Thymus (tissue), 11 donors: ENCODE results near the gene PGGHG. TPM values are rescaled to one million over a fixed set of nuclear protein-coding genes. Genes with fewer than 3 reads are reported as not detected.
"Not testable (repeated sequence)": the region's sequence is repeated elsewhere in the genome, so short reads cannot be mapped to it uniquely, and the experiment has no call there.

Experiments used
- DNase-seq, 9 donors: peaks; one replicate each; pipeline ENCODE4 v3.0.0-alpha.2; 2013; ENCODE audit warnings: low spot score in 9 of 9, low read depth in 6 of 9, missing footprints in 1 of 9
- H3K27ac ChIP-seq, 2 donors: one replicate each; pipeline ENCODE4 v1.5.1; 2013; ENCODE audit warnings: control low read depth in 1 of 2, low read depth in 1 of 2, low read length in 1 of 2, mild to moderate bottlenecking in 1 of 2, moderate library complexity in 1 of 2
- H3K27me3 ChIP-seq, 2 donors: one replicate each; pipeline ENCODE4 v1.5.1; 2013; ENCODE audit warnings: low read length in 1 of 2; ENCODE audit not compliant: control insufficient read depth in 2 of 2, insufficient read depth in 1 of 2
- H3K36me3 ChIP-seq, 2 donors: one replicate each; pipeline ENCODE4 v1.5.1; 2013; ENCODE audit warnings: low read length in 1 of 2, mild to moderate bottlenecking in 1 of 2, moderate library complexity in 1 of 2; ENCODE audit not compliant: control insufficient read depth in 2 of 2, insufficient read depth in 2 of 2
- H3K4me1 ChIP-seq, 2 donors: one replicate each; pipeline ENCODE4 v1.5.1; 2013; ENCODE audit warnings: low read length in 2 of 2; ENCODE audit not compliant: control insufficient read depth in 2 of 2, insufficient read depth in 2 of 2
- H3K4me3 ChIP-seq, 2 donors: one replicate each; pipeline ENCODE4 v1.5.1; 2013; ENCODE audit warnings: low read length in 2 of 2, control low read depth in 1 of 2, mild to moderate bottlenecking in 1 of 2
- H3K9me3 ChIP-seq, 2 donors: one replicate each; pipeline ENCODE4 v1.5.1; 2013; ENCODE audit warnings: low read length in 1 of 2, mild to moderate bottlenecking in 1 of 2; ENCODE audit not compliant: control insufficient read depth in 2 of 2, insufficient read depth in 1 of 2
- WGBS: extraction: QIAGEN DNeasy Blood & Tissue Kit; methylation state at CpG from one replicate; pipeline ENCODE4 v1.1.7; 2013; 5-methylcytosine and 5-hydroxymethylcytosine counted together
- polyA plus RNA-seq: library from polyadenylated mRNA; stranded (reverse); fragments of 200-250 nt; gene quantifications from one replicate; pipeline ENCODE4 v1.2.3, GENCODE V29; 2013
- total RNA-seq: library from RNA; stranded (reverse); fragments of 120-200 nt; gene quantifications from one replicate; pipeline ENCODE4 v1.2.4, GENCODE V29; 2013
- donor health status: healthy.

PGGHG gene
- total and polyA plus RNA-seq, 2 donors, result 73.7 to 900 TPM

- H3K4me1 ChIP-seq, result peaks cover 0 to 3% of the 10 kb centered on the region in 2 donors
- no peak for DNase-seq
- H3K27me3 ChIP-seq, result peaks cover 0 to 2% of the 10 kb centered on the region in 2 donors
- no peak overlapping the region for H3K27ac ChIP-seq
- H3K36me3 ChIP-seq, result no peaks in the 10 kb centered on the region
- H3K4me3 ChIP-seq, result no peak overlapping the region
- WGBS, result 97% methylated on average over 4 of the region's 4 CpGs
- peaks cover 0 to 9% of the 10 kb centered on the region in 2 donors for H3K9me3 ChIP-seq
These were observed 27.3 kb upstream of the PGGHG start for GRCh38 chr11:261624-262023.

- 88% methylated on average over 5 of the region's 13 CpGs for WGBS
- peaks cover 12 to 34% of the 10 kb centered on the region in 2 donors for H3K4me1 ChIP-seq
- H3K27me3 ChIP-seq, result no peaks in the 10 kb centered on the region
- no peak for DNase-seq
- H3K4me3 ChIP-seq, result no peak overlapping the region
- H3K27ac ChIP-seq, result no peak overlapping the region
- peaks cover 0 to 12% of the 10 kb centered on the region in 2 donors for H3K9me3 ChIP-seq
- peaks cover 0 to 3% of the 10 kb centered on the region in 2 donors for H3K36me3 ChIP-seq
These were observed 22.1 kb upstream of the PGGHG start for GRCh38 chr11:266676-267439.

- DNase-seq, result peak in 1 of 9 donors; percentile 55
- 38% methylated on average over 17 of the region's 18 CpGs for WGBS
- peak overlapping the region; percentile 97 to 100 for H3K27ac ChIP-seq
- H3K4me3 ChIP-seq, result peak overlapping the region; percentile 42 to 47
- peaks cover 0 to 12% of the 10 kb centered on the region in 2 donors for H3K9me3 ChIP-seq
- peaks cover 0 to 3% of the 10 kb centered on the region in 2 donors for H3K36me3 ChIP-seq
- H3K4me1 ChIP-seq, result peaks cover 12 to 34% of the 10 kb centered on the region in 2 donors
- peaks cover 0 to 1% of the 10 kb centered on the region in 2 donors for H3K27me3 ChIP-seq
These were observed 21.4 kb upstream of the PGGHG start for GRCh38 chr11:267491-267994.

- not testable (repeated sequence) for H3K36me3 ChIP-seq, H3K27me3 ChIP-seq
- Histone ChIP-seq H3K4me1 (peaks cover 12 to 34% of the 10 kb centered on the region in 2 donors), H3K9me3 (peaks cover 0 to 12% of the 10 kb centered on the region in 2 donors), H3K27ac (peak overlapping the region; percentile 97 to 100), H3K4me3 (peak overlapping the region; percentile 58 to 59)
- DNase-seq, result peak in 3 of 9 donors; percentile 41 to 77 (median 56)
- WGBS, result 22% methylated on average over 16 of the region's 16 CpGs
These were observed 20.2 kb upstream of the PGGHG start for GRCh38 chr11:268716-269145.

GRCh38 chr11:269146-269890 lies 19.6 kb upstream of the PGGHG start:
- WGBS, result 8% methylated on average over 21 of the region's 21 CpGs
- Histone ChIP-seq H3K4me3 (peak overlapping the region; percentile 58 to 59), H3K4me1 (peaks cover 12 to 34% of the 10 kb centered on the region in 2 donors), H3K27ac (peak overlapping the region; percentile 97 to 100), H3K27me3 (peaks cover 0 to 4% of the 10 kb centered on the region in 2 donors), H3K9me3 (peaks cover 0 to 12% of the 10 kb centered on the region in 2 donors), H3K36me3 (peaks cover 0 to 3% of the 10 kb centered on the region in 2 donors)
- DNase-seq, result peak in 7 of 9 donors; percentile 67 to 93 (median 78)

- H3K4me3 ChIP-seq, result no peak overlapping the region
- peaks cover 12 to 34% of the 10 kb centered on the region in 2 donors for H3K4me1 ChIP-seq
- H3K36me3 ChIP-seq, result peaks cover 0 to 3% of the 10 kb centered on the region in 2 donors
- peaks cover 0 to 7% of the 10 kb centered on the region in 2 donors for H3K9me3 ChIP-seq
- H3K27me3 ChIP-seq, result peaks cover 0 to 4% of the 10 kb centered on the region in 2 donors
- DNase-seq, result no peak
- H3K27ac ChIP-seq, result peak overlapping the region in 1 of 2 donors; percentile 66
- WGBS, result 88% methylated on average over 18 of the region's 18 CpGs
These were observed 18.2 kb upstream of the PGGHG start for GRCh38 chr11:270451-271318.

- Histone ChIP-seq H3K9me3 (peaks cover 0 to 3% of the 10 kb centered on the region in 2 donors), H3K36me3 (peaks cover 0 to 3% of the 10 kb centered on the region in 2 donors), H3K4me3 (no peak overlapping the region), H3K27ac (no peak overlapping the region), H3K4me1 (peaks cover 12 to 34% of the 10 kb centered on the region in 2 donors), H3K27me3 (peaks cover 0 to 4% of the 10 kb centered on the region in 2 donors)
- WGBS, result 86% methylated on average over 8 of the region's 8 CpGs
- no peak for DNase-seq
These were observed 17.6 kb upstream of the PGGHG start for GRCh38 chr11:271319-271715.

- Histone ChIP-seq H3K4me3 (no peak overlapping the region), H3K4me1 (peaks cover 12 to 32% of the 10 kb centered on the region in 2 donors), H3K27me3 (peaks cover 0 to 8% of the 10 kb centered on the region in 2 donors), H3K9me3 (no peaks in the 10 kb centered on the region), H3K27ac (no peak overlapping the region), H3K36me3 (peaks cover 0 to 3% of the 10 kb centered on the region in 2 donors)
- no peak for DNase-seq
- 97% methylated on average over 22 of the region's 22 CpGs for WGBS
These were observed 16.6 kb upstream of the PGGHG start for GRCh38 chr11:272195-272930.
